Testis (tissue), 3 donors: ENCODE measurements around the gene OTULINL. TPM values are rescaled to one million over a fixed set of nuclear protein-coding genes. Genes with fewer than 3 reads are reported as not detected.

ENCODE experiments used
- DNase-seq: peaks from one replicate; pipeline ENCODE4 v3.0.0-alpha.2; 2019
- H3K27ac ChIP-seq, 2 donors: fragments of 200-600 bp; sonication (generic); one replicate each; pipeline ENCODE4 v1.5.1; 2019
- H3K27me3 ChIP-seq: fragments of 200-600 bp; sonication (generic); one replicate; pipeline ENCODE4 v1.5.1; 2019
- H3K36me3 ChIP-seq: fragments of 200-600 bp; sonication (generic); one replicate; pipeline ENCODE4 v1.5.1; 2017; ENCODE audit warnings: low read depth; ENCODE audit errors: missing control alignments
- H3K4me1 ChIP-seq: fragments of 200-600 bp; sonication (generic); one replicate; pipeline ENCODE4 v1.5.1; 2019
- H3K4me3 ChIP-seq, 2 donors: fragments of 200-600 bp; sonication (generic); one replicate each; pipeline ENCODE4 v1.5.1; 2017 to 2019
- H3K9me3 ChIP-seq: fragments of 200-600 bp; sonication (generic); one replicate; pipeline ENCODE4 v1.5.1; 2017
- POLR2A ChIP-seq: fragments of 450-650 bp; IDR thresholded peaks from one replicate; pipeline ENCODE4 v1.6.1; 2017; ENCODE audit warnings: antibody characterized with exemption, mild to moderate bottlenecking, moderate library complexity
- WGBS, 2 donors: methylation state at CpG; one replicate each; pipeline ENCODE4 v1.1.5; 2018; 5-methylcytosine and 5-hydroxymethylcytosine counted together
- intact Hi-C: fragments of 100-400 bp; cut with DNase I; formaldehyde crosslinking; loops from one replicate; pipeline ENCODE4 v1.15.1; 2023; ENCODE audit warnings: low total_unique reads
- polyA plus RNA-seq: library from polyadenylated mRNA; stranded (reverse); fragments of 350-450 nt; fragmentation: Illumina TruSeq; extraction: RNeasy Lipid Tissue Mini Kit (QIAGEN cat#74804); gene quantifications from one replicate; pipeline ENCODE4 v1.2.3, GENCODE V29; 2014; ENCODE audit warnings: low read depth, low replicate concordance; ENCODE audit not compliant: insufficient read depth
- total RNA-seq, 2 donors: library from RNA; depleted of rRNA; stranded (reverse); fragments of >200 nt; gene quantifications; one replicate each; pipeline ENCODE4 v1.2.3, GENCODE V29; 2016
- TF ChIP-seq, protein P1 (sequence below), 3 experiments: fragments of 450-650 bp in 2 of 3; fragments of 200-600 bp in 1 of 3; sonication (generic) in 1 of 3; IDR thresholded peaks; one replicate each; pipeline ENCODE4 v1.5.1; 2016 to 2019; ENCODE audit warnings: antibody characterized with exemption in 3 of 3, mild to moderate bottlenecking in 2 of 3, moderate library complexity in 1 of 3

OTULINL gene
- total and polyA plus RNA-seq, 3 donors from 2014 or later = 10.2 to 11.3 (median 10.5) TPM

GRCh38 chr5:14557203-14557770, 24.3 kb upstream of the OTULINL start:
- intact Hi-C loops = no loop called here
- TF ChIP-seq, protein P1, sequence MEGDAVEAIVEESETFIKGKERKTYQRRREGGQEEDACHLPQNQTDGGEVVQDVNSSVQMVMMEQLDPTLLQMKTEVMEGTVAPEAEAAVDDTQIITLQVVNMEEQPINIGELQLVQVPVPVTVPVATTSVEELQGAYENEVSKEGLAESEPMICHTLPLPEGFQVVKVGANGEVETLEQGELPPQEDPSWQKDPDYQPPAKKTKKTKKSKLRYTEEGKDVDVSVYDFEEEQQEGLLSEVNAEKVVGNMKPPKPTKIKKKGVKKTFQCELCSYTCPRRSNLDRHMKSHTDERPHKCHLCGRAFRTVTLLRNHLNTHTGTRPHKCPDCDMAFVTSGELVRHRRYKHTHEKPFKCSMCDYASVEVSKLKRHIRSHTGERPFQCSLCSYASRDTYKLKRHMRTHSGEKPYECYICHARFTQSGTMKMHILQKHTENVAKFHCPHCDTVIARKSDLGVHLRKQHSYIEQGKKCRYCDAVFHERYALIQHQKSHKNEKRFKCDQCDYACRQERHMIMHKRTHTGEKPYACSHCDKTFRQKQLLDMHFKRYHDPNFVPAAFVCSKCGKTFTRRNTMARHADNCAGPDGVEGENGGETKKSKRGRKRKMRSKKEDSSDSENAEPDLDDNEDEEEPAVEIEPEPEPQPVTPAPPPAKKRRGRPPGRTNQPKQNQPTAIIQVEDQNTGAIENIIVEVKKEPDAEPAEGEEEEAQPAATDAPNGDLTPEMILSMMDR (IDR thresholded peaks at IDR 0.05) = no peak
- TF ChIP-seq POLR2A = no peak
- no peaks in the 10 kb centered on the region for H3K27me3 ChIP-seq
- H3K9me3 ChIP-seq = no peaks in the 10 kb centered on the region
- no peak overlapping the region for H3K4me3 ChIP-seq
- no peak for DNase-seq
- no peaks in the 10 kb centered on the region for H3K4me1 ChIP-seq
- 72 to 77% methylated on average over 8 of the region's 8 CpGs for WGBS, 2 donors
- no peaks in the 10 kb centered on the region for H3K36me3 ChIP-seq
- no peak overlapping the region for H3K27ac ChIP-seq

- Histone ChIP-seq H3K27ac (no peak overlapping the region), H3K4me1 (no peaks in the 10 kb centered on the region), H3K36me3 (no peaks in the 10 kb centered on the region), H3K9me3 (no peaks in the 10 kb centered on the region), H3K4me3 (no peak overlapping the region), H3K27me3 (no peaks in the 10 kb centered on the region)
- intact Hi-C loops = no loop called here
- DNase-seq = no peak
- WGBS, 2 donors = 68 to 70% methylated on average over 8 of the region's 8 CpGs
- TF ChIP-seq, protein P1 (IDR thresholded peaks at IDR 0.05) = no peak
Observed at GRCh38 chr5:14557791-14558415, 23.7 kb upstream of the OTULINL start.

DNA sequence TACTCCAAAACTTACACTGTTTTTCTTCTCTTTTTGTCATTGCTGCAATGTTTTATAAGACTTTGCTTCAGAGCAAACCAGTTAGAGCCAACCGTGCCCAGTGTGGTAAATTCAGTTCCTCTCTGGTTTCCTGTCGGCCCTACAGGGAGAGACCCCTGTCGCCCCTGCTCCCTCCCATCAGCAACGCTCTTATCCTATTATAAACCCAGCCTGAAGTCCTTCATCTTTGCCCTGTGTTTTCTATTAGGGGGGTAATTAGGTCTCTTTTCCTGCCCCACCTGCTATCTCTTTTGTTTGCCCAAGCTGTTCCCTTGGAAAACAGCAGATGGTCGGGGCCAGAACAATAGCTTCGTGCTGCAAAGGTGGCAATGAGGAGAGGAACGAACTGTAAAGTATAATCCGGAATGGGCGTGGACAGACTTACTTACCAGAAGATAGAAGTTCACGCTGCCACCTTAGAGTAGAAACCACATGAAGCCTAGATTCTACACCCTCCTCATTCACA, 21.4 kb upstream of the OTULINL start:
- WGBS, 2 donors = 69% methylated on average over 10 of the region's 10 CpGs
- H3K4me3 ChIP-seq = no peak overlapping the region
- H3K27me3 ChIP-seq = no peaks in the 10 kb centered on the region
- no peak for DNase-seq
- H3K4me1 ChIP-seq = no peaks in the 10 kb centered on the region
- TF ChIP-seq, protein P1 (IDR thresholded peaks at IDR 0.05) = no peak
- TF ChIP-seq POLR2A = no peak
- H3K36me3 ChIP-seq = no peaks in the 10 kb centered on the region
- H3K9me3 ChIP-seq = no peaks in the 10 kb centered on the region
- no peak overlapping the region for H3K27ac ChIP-seq
- intact Hi-C loops = no loop called here

GRCh38 chr5:14561741-14562140, 19.9 kb upstream of the OTULINL start:
- no peaks in the 10 kb centered on the region for H3K27me3 ChIP-seq
- 83 to 93% methylated on average over 3 of the region's 3 CpGs for WGBS, 2 donors
- TF ChIP-seq, protein P1 (IDR thresholded peaks at IDR 0.05) = no peak
- TF ChIP-seq POLR2A = no peak
- no peak for DNase-seq
- H3K27ac ChIP-seq = no peak overlapping the region
- no peak overlapping the region for H3K4me3 ChIP-seq
- H3K4me1 ChIP-seq = no peaks in the 10 kb centered on the region
- H3K36me3 ChIP-seq = no peaks in the 10 kb centered on the region
- no peaks in the 10 kb centered on the region for H3K9me3 ChIP-seq
- intact Hi-C loops = no loop called here

DNA sequence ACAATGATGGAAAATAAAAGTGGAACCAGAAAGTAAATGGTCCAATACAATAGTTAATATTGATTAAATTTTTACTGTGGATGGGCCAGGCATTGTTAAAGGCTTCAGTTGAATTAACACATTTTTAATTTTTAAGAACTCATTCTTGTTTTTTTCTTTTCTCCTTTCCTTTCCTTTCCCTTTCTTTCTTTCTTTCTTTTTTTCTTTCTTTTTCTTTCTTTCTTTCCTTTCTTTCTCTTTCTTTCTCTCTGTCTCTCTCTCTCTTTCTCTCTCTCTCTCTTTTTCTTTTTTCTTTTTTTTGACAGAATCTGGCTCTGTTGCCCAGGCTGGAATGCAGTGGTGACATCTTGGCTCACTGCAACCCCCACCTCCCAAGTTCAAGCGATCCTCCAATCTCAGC, 13.3 kb upstream of the OTULINL start:
- no peak for DNase-seq
- 91% methylated on average over 1 of the region's 1 CpG for WGBS, 2 donors
- Histone ChIP-seq H3K4me1 (no peaks in the 10 kb centered on the region), H3K27me3 (no peaks in the 10 kb centered on the region), H3K4me3 (no peak overlapping the region), H3K27ac (no peak overlapping the region), H3K9me3 (no peaks in the 10 kb centered on the region), H3K36me3 (no peaks in the 10 kb centered on the region)
- intact Hi-C loops = no loop called here
- TF ChIP-seq, protein P1 (IDR thresholded peaks at IDR 0.05) = no peak
- TF ChIP-seq POLR2A = no peak
